ENCODE results near the gene MICB.

- no peak for TF ChIP-seq HNF4G (IDR thresholded peaks at IDR 0.05)
- no peak for TF ChIP-seq CTCF (IDR thresholded peaks at IDR 0.05; ENCODE audit: low read depth, low read length, missing input control)
- no peak for TF ChIP-seq RAD21 (IDR thresholded peaks at IDR 0.05)
- no peak for TF ChIP-seq TAF1 (conservative IDR thresholded peaks at IDR 0.05)
Observed at GRCh38 chr6:31541059-31541657, 43.2 kb downstream of the MICB start.
